ENCODE data around the gene NPHS2. TPM values are rescaled to one million over a fixed set of nuclear protein-coding genes. Genes with fewer than 3 reads are reported as not detected.

NPHS2 gene
- polyA plus RNA-seq, 1 donor (not counting 4 experiments of a cell fraction or from before 2014, with no cell fraction given), result not detected

DNA sequence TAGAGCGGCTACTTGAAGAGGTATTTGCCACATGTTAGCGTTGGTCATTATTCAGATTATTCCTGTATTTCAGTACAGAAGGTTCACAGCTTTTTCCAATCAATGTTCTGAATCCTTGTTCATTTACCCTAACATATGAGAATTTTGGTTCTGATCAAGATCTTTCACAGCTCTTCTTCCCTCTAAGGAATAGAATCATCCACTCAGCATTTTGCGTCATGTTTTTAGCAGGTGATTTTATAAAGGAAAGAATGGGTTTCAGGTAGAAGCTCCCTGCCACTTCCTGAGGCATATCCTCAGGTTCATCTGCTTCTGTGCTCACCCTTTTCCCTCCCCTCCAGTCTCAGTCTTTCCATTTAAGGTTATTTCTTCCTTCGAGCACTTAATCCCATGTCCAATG lies 66.4 kb downstream of the NPHS2 start:
- Histone ChIP-seq H3K79me2 (ENCODE audit: control insufficient read depth, insufficient read depth, low read length) (no peaks in the 10 kb centered on the region), H4K20me1 (ENCODE audit: control insufficient read depth, extremely low read depth, insufficient read depth, low read length) (no peaks in the 10 kb centered on the region), H3K36me3 (ENCODE audit: control insufficient read depth in 2 of 2, extremely low read depth in 1 of 2, insufficient read depth in 2 of 2, low read length in 2 of 2) (no peaks in the 10 kb centered on the region), H3K4me1 (ENCODE audit: control insufficient read depth, extremely low read depth, insufficient read depth, low read length) (no peaks in the 10 kb centered on the region), H3K4me2 (ENCODE audit: control insufficient read depth, extremely low read depth, insufficient read depth, low read depth, low read length) (no peak overlapping the region), H3K27ac (ENCODE audit: control insufficient read depth, insufficient read depth, low read length) (no peak overlapping the region), H3K9me3 (ENCODE audit: control insufficient read depth, low read depth, low read length) (no peaks in the 10 kb centered on the region), H3K9me1 (ENCODE audit: control insufficient read depth, extremely low read depth, insufficient read depth, low read length) (no peaks in the 10 kb centered on the region), H3K27me3 (ENCODE audit: control insufficient read depth, extremely low read depth, insufficient read depth, low read length) (no peaks in the 10 kb centered on the region), H3K9ac (ENCODE audit: control insufficient read depth, extremely low read depth, insufficient read depth, low read length) (no peak overlapping the region), H3K4me3 (ENCODE audit: control insufficient read depth in 2 of 3, extremely low read depth in 1 of 3, insufficient read depth in 2 of 3, low read depth in 1 of 3, low read length in 3 of 3) (no peak overlapping the region), H2AFZ (ENCODE audit: control insufficient read depth, low read length) (no peak overlapping the region)
- dilution Hi-C loops (cut with MboI; ENCODE audit: extremely low pct_ligation_motif_present, low sequenced_read_pairs), result no loop called here
- no peak for FAIRE-seq
- no peak for DNase-seq (ENCODE audit: low read depth, low spot score)
- no peak for TF ChIP-seq EZH2 (IDR thresholded peaks at IDR 0.05; ENCODE audit: low read length)
- TF ChIP-seq, protein P1, sequence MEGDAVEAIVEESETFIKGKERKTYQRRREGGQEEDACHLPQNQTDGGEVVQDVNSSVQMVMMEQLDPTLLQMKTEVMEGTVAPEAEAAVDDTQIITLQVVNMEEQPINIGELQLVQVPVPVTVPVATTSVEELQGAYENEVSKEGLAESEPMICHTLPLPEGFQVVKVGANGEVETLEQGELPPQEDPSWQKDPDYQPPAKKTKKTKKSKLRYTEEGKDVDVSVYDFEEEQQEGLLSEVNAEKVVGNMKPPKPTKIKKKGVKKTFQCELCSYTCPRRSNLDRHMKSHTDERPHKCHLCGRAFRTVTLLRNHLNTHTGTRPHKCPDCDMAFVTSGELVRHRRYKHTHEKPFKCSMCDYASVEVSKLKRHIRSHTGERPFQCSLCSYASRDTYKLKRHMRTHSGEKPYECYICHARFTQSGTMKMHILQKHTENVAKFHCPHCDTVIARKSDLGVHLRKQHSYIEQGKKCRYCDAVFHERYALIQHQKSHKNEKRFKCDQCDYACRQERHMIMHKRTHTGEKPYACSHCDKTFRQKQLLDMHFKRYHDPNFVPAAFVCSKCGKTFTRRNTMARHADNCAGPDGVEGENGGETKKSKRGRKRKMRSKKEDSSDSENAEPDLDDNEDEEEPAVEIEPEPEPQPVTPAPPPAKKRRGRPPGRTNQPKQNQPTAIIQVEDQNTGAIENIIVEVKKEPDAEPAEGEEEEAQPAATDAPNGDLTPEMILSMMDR (optimal IDR thresholded peaks at IDR 0.05 in 1 of 3, IDR thresholded peaks at IDR 0.05 in 1 of 3, conservative IDR thresholded peaks at IDR 0.05 in 1 of 3; ENCODE audit: extremely low read depth in 1 of 3, insufficient read depth in 2 of 3, low read length in 3 of 3), result no peak

DNA sequence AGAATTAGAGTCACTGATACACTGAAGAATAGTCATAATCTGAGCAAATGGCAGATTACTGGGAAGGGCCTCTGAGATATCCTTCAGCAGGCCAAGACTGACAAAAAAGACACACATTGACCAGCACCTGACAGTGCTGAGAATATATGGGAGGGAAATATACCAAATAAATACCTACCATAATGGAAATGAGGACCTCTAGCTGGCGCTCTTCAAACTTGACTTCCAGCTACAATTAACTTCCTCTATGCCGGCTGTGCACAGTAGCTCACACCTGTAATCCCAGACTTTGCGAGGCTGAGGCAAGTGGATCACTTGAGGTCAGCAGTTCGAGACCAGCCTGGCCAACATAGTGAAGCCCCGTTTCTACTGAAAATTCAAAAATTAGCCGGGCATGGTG lies 69.5 kb downstream of the NPHS2 start:
- H3K9me3 ChIP-seq (ENCODE audit: control insufficient read depth, low read depth, low read length), result no peaks in the 10 kb centered on the region
- no peaks in the 10 kb centered on the region for H3K36me3 ChIP-seq (ENCODE audit: control insufficient read depth in 2 of 2, extremely low read depth in 1 of 2, insufficient read depth in 2 of 2, low read length in 2 of 2)
- H3K4me1 ChIP-seq (ENCODE audit: control insufficient read depth, extremely low read depth, insufficient read depth, low read length), result no peaks in the 10 kb centered on the region
- no peak overlapping the region for H3K4me3 ChIP-seq (ENCODE audit: control insufficient read depth in 2 of 3, extremely low read depth in 1 of 3, insufficient read depth in 2 of 3, low read depth in 1 of 3, low read length in 3 of 3)
- H3K4me2 ChIP-seq (ENCODE audit: control insufficient read depth, extremely low read depth, insufficient read depth, low read depth, low read length), result no peak overlapping the region
- dilution Hi-C loops (cut with MboI; ENCODE audit: extremely low pct_ligation_motif_present, low sequenced_read_pairs), result no loop called here
- H4K20me1 ChIP-seq (ENCODE audit: control insufficient read depth, extremely low read depth, insufficient read depth, low read length), result no peaks in the 10 kb centered on the region
- no peak overlapping the region for H3K9ac ChIP-seq (ENCODE audit: control insufficient read depth, extremely low read depth, insufficient read depth, low read length)
- H3K27me3 ChIP-seq (ENCODE audit: control insufficient read depth, extremely low read depth, insufficient read depth, low read length), result no peaks in the 10 kb centered on the region
- FAIRE-seq (no peak), DNase-seq (ENCODE audit: low read depth, low spot score) (no peak)
- TF ChIP-seq EZH2 (IDR thresholded peaks at IDR 0.05; ENCODE audit: low read length), result no peak
- TF ChIP-seq, protein P1 (optimal IDR thresholded peaks at IDR 0.05 in 1 of 3, IDR thresholded peaks at IDR 0.05 in 1 of 3, conservative IDR thresholded peaks at IDR 0.05 in 1 of 3; ENCODE audit: extremely low read depth in 1 of 3, insufficient read depth in 2 of 3, low read length in 3 of 3), result no peak
- H3K9me1 ChIP-seq (ENCODE audit: control insufficient read depth, extremely low read depth, insufficient read depth, low read length), result no peaks in the 10 kb centered on the region
- H3K79me2 ChIP-seq (ENCODE audit: control insufficient read depth, insufficient read depth, low read length), result no peaks in the 10 kb centered on the region
- no peak overlapping the region for H3K27ac ChIP-seq (ENCODE audit: control insufficient read depth, insufficient read depth, low read length)
- no peak overlapping the region for H2AFZ ChIP-seq (ENCODE audit: control insufficient read depth, low read length)

Small RNAs within 50 kb of the gene (small RNA-seq; reads per million reads assigned to genes)
- 0 reads per million in 3 experiments for gene RNU5F-2P (ENCODE audit: insufficient read length in 3 of 3, low read depth in 3 of 3, low replicate concordance in 1 of 3)

Other genes starting within 250 kb of the NPHS2 start
- gene AXDND1, start 210.0 kb downstream of the NPHS2 start, polyA plus RNA-seq, result 0.04 to 0.10 TPM in 2 of 3 replicates, not detected in the other
- gene TDRD5, start 15.9 kb upstream of the NPHS2 start, polyA plus RNA-seq, result 0.04 TPM in 1 of 3 replicates, not detected in the others
- gene FAM163A, start 167.3 kb upstream of the NPHS2 start, polyA plus RNA-seq, result not detected in 3 replicates

All from keratinocyte (primary cell).